Upper lobe of right lung (tissue), 1 donor: ENCODE results near the gene MTHFD1L. TPM values are rescaled to one million over a fixed set of nuclear protein-coding genes. Genes with fewer than 3 reads are reported as not detected.

ENCODE experiments used
- ATAC-seq: fragments of 200-7000 bp; cut with Tn5 transposase; one replicate; pipeline ENCODE4 v1.9.1; 2020; ENCODE audit warnings: mild to moderate bottlenecking, moderate library complexity
- DNase-seq: peaks from one replicate; pipeline ENCODE4 v3.0.0-alpha.2; 2020
- H3K27ac ChIP-seq: fragments of 200-600 bp; one replicate; pipeline ENCODE4 v1.8.0; 2022
- H3K27me3 ChIP-seq: fragments of 200-600 bp; one replicate; pipeline ENCODE4 v1.8.0; 2022; ENCODE audit warnings: mild to moderate bottlenecking
- H3K36me3 ChIP-seq: fragments of 200-600 bp; one replicate; pipeline ENCODE4 v1.8.0; 2022
- H3K4me1 ChIP-seq: fragments of 200-600 bp; one replicate; pipeline ENCODE4 v1.8.0; 2022
- H3K4me3 ChIP-seq: fragments of 200-600 bp; one replicate; pipeline ENCODE4 v1.8.0; 2022; ENCODE audit warnings: mild to moderate bottlenecking
- H3K9me3 ChIP-seq: fragments of 200-600 bp; one replicate; pipeline ENCODE4 v1.8.0; 2022
- CTCF ChIP-seq: fragments of 200-600 bp; IDR thresholded peaks from one replicate; pipeline ENCODE4 v1.8.0; 2022; ENCODE audit warnings: antibody characterized with exemption
- intact Hi-C: fragments of 100-400 bp; cut with DNase I; formaldehyde crosslinking; loops from one replicate; pipeline ENCODE4 v1.11.0; 2022
- total RNA-seq: library from RNA; stranded (reverse); fragmentation: NEBNext Ultra II Directional; extraction: Animal tissue kit (Norgen Biotek cat#: 25700); gene quantifications from one replicate; pipeline ENCODE4 v1.2.1, GENCODE V29; 2021
- donor health status: DM: no; HTN: yes; CAD: no; lungs with severe emphysema.

Gene MTHFD1L
- total RNA-seq, 1 donor from 2014 or later, result 27.9 TPM

- ATAC-seq (no peak), DNase-seq (no peak)
- no peaks in the 10 kb centered on the region for H3K27me3 ChIP-seq
- H3K36me3 ChIP-seq, result peaks cover 19% of the 10 kb centered on the region
- TF ChIP-seq CTCF, result no peak
- intact Hi-C loops, result no loop called here
- H3K4me1 ChIP-seq, result no peaks in the 10 kb centered on the region
- H3K27ac ChIP-seq, result no peak overlapping the region
- no peaks in the 10 kb centered on the region for H3K9me3 ChIP-seq
- H3K4me3 ChIP-seq, result no peak overlapping the region
These were observed 49.8 kb downstream of the MTHFD1L start for GRCh38 chr6:150915131-150915879.

GRCh38 chr6:150915880-150916265 lies 50.4 kb downstream of the MTHFD1L start:
- intact Hi-C loops, result no loop called here
- no peaks in the 10 kb centered on the region for H3K9me3 ChIP-seq
- no peaks in the 10 kb centered on the region for H3K27me3 ChIP-seq
- no peak overlapping the region for H3K4me3 ChIP-seq
- ATAC-seq (no peak), DNase-seq (no peak)
- H3K4me1 ChIP-seq, result no peaks in the 10 kb centered on the region
- no peak overlapping the region for H3K27ac ChIP-seq
- H3K36me3 ChIP-seq, result peaks cover 19% of the 10 kb centered on the region
- TF ChIP-seq CTCF, result no peak

GRCh38 chr6:150919938-150920337 lies 54.4 kb downstream of the MTHFD1L start:
- intact Hi-C loops, result no loop called here
- no peak overlapping the region for H3K4me3 ChIP-seq

GRCh38 chr6:150922137-150922536 lies 56.6 kb downstream of the MTHFD1L start:
- Histone ChIP-seq H3K27ac (no peak overlapping the region), H3K4me3 (no peak overlapping the region), H3K9me3 (no peaks in the 10 kb centered on the region), H3K36me3 (peaks cover 15% of the 10 kb centered on the region), H3K4me1 (peaks cover 8% of the 10 kb centered on the region), H3K27me3 (no peaks in the 10 kb centered on the region)
- no peak for ATAC-seq
- intact Hi-C loops, result no loop called here
- no peak for DNase-seq
- no peak for TF ChIP-seq CTCF

More at GRCh38 chr6:150919938-150920337, 54.4 kb downstream of the MTHFD1L start:
- DNase-seq, result no peak
- H3K27ac ChIP-seq, result no peak overlapping the region
- no peaks in the 10 kb centered on the region for H3K4me1 ChIP-seq
- no peaks in the 10 kb centered on the region for H3K27me3 ChIP-seq
- no peak for TF ChIP-seq CTCF
- no peak for ATAC-seq
- H3K9me3 ChIP-seq, result no peaks in the 10 kb centered on the region
- peaks cover 15% of the 10 kb centered on the region for H3K36me3 ChIP-seq

GRCh38 chr6:150924808-150925589 lies 59.5 kb downstream of the MTHFD1L start:
- DNase-seq, result no peak
- Histone ChIP-seq H3K27me3 (no peaks in the 10 kb centered on the region), H3K4me3 (no peak overlapping the region), H3K27ac (peak overlapping the region; percentile 17), H3K36me3 (peaks cover 3% of the 10 kb centered on the region), H3K9me3 (no peaks in the 10 kb centered on the region), H3K4me1 (peaks cover 8% of the 10 kb centered on the region)
- no peak for TF ChIP-seq CTCF
- intact Hi-C loops, result no loop called here
- peak; percentile 78 for ATAC-seq
